IMR-90 (cell line): ENCODE measurements around the gene CAB39. TPM values are rescaled to one million over a fixed set of nuclear protein-coding genes. Genes with fewer than 3 reads are reported as not detected.

Experiments
- microRNA-seq, 2 experiments: library from miRNA; stranded (forward) in 1 of 2; unstranded in 1 of 2; fragments of 10-50 nt in 1 of 2; fragments of <30 nt in 1 of 2; gene quantifications in 1 of 2; microRNA quantifications in 1 of 2; one replicate each; pipeline versions ENCODE3 to v1.1.0; 2013 to 2020; ENCODE audit not compliant: insufficient read depth in 1 of 2, insufficient read length in 1 of 2, unreplicated experiment in 1 of 2
- polyA plus RNA-seq, 3 experiments: library from polyadenylated mRNA; depleted of rRNA; stranded (reverse); fragments of >200 nt; gene quantifications; 2 replicates each; pipeline ENCODE4 v1.2.3, GENCODE V29; 2012; ENCODE audit warnings: low replicate concordance in 1 of 3
- small RNA-seq, 5 experiments: library from RNA; depleted of rRNA; stranded (forward); fragments of <200 nt; gene quantifications; one replicate each; pipeline ENCODE3, GENCODE V24; 2012
- total RNA-seq: library from RNA; depleted of rRNA; stranded (reverse); fragments of >200 nt; gene quantifications from 2 replicates; pipeline ENCODE4 v1.2.3, GENCODE V29; 2012; rRNA removed

The CAB39 gene
- total and polyA plus RNA-seq, 2 of the 4 experiments (the other 2 are of a cell fraction): 38.2 to 71.7 TPM

Small RNAs within 50 kb of the gene (microRNA-seq; reads per million reads assigned to microRNA genes)
- gene BANF1P3 (ENCODE audit: insufficient read depth, insufficient read length) (not detected), gene RNU6-268P (ENCODE audit: insufficient read depth, insufficient read length) (not detected)

Small RNAs within 50 kb of the gene (small RNA-seq; reads per million reads assigned to genes)
- gene BANF1P3 (0 reads per million in 5 experiments), gene RNU6-268P (0.04 to 45.8 (median 0.24) reads per million in 5 experiments)

Other genes with a start within 250 kb of the CAB39 start
- gene ITM2C, start 152.1 kb downstream of the CAB39 start, total RNA-seq: 35.8 and 46.8 TPM in 2 replicates
- gene ITM2C, start 152.1 kb downstream of the CAB39 start, polyA plus RNA-seq (2012; rRNA removed): 274 and 275 TPM in 2 replicates
- not detected in 2 replicates for gene GPR55, start 212.4 kb downstream of the CAB39 start, total RNA-seq
- gene GPR55, start 212.4 kb downstream of the CAB39 start, polyA plus RNA-seq (2012; rRNA removed): 0.03 TPM in 1 of 2 replicates, not detected in the other